ENCODE measurements around the gene STRBP. TPM values are rescaled to one million over a fixed set of nuclear protein-coding genes. Genes with fewer than 3 reads are reported as not detected.

Gene STRBP
- total RNA-seq, 4 donors from 2014 or later = 20.8 to 49.9 (median 37.4) TPM

DNA sequence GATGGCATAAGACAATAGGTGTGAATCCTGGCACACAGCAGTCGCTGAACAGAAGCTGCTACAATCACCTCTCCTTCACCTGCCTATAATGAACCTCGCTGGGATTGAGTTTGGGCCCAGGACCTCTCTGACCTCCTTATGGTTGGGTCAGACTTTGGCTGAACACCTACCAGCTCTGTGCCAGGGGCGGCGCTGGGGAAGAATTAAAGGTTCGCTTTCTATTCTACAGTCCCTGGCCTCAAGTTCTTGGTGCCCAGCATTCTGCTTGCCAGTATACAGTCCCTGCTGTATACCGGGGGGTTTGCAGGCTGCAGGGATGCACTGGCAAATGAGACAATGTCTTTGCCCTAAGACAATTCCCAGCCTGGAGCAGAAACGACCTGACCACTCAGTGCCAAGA lies 895 bp upstream of the STRBP start:
- Histone ChIP-seq H3K27me3 (no peaks in the 10 kb centered on the region), H3K4me3 (peak overlapping the region; percentile 75 to 99 (median 82)), H3K9me3 (no peaks in the 10 kb centered on the region), H3K36me3 (no peaks in the 10 kb centered on the region), H3K27ac (peak overlapping the region; percentile 72 to 93 (median 86)), H3K4me1 (peaks cover 0 to 21% (median 0%) of the 10 kb centered on the region in 4 donors)
- peak in 1 of 3 donors; percentile 51 for DNase-seq
- TF ChIP-seq POLR2A (IDR thresholded peaks at IDR 0.05) = no peak
- TF ChIP-seq, protein P1, sequence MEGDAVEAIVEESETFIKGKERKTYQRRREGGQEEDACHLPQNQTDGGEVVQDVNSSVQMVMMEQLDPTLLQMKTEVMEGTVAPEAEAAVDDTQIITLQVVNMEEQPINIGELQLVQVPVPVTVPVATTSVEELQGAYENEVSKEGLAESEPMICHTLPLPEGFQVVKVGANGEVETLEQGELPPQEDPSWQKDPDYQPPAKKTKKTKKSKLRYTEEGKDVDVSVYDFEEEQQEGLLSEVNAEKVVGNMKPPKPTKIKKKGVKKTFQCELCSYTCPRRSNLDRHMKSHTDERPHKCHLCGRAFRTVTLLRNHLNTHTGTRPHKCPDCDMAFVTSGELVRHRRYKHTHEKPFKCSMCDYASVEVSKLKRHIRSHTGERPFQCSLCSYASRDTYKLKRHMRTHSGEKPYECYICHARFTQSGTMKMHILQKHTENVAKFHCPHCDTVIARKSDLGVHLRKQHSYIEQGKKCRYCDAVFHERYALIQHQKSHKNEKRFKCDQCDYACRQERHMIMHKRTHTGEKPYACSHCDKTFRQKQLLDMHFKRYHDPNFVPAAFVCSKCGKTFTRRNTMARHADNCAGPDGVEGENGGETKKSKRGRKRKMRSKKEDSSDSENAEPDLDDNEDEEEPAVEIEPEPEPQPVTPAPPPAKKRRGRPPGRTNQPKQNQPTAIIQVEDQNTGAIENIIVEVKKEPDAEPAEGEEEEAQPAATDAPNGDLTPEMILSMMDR (IDR thresholded peaks at IDR 0.05) = no peak

DNA sequence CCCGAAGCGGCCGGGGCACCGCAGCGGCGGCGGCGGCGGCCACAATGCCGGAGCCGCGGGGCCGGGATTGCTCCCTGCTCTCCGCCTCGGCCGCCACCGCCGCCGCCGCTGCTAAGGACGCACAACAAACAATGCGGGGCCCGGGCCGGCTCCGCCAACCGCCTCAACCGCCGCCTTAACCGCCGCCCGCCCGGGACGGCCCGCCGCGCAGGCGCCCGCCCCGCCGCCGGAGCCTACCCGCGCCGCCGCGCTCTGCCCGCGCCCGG lies 254 bp downstream of the STRBP start:
- Histone ChIP-seq H3K4me3 (peak overlapping the region; percentile 75 to 99 (median 82)), H3K27ac (peak overlapping the region; percentile 76 to 93 (median 86)), H3K4me1 (peaks cover 0 to 21% (median 0%) of the 10 kb centered on the region in 4 donors), H3K9me3 (no peaks in the 10 kb centered on the region), H3K27me3 (no peaks in the 10 kb centered on the region), H3K36me3 (no peaks in the 10 kb centered on the region)
- peak in 1 of 3 donors; percentile 22 for DNase-seq
- TF ChIP-seq POLR2A (IDR thresholded peaks at IDR 0.05) = no peak
- TF ChIP-seq, protein P1 (IDR thresholded peaks at IDR 0.05) = no peak

DNA sequence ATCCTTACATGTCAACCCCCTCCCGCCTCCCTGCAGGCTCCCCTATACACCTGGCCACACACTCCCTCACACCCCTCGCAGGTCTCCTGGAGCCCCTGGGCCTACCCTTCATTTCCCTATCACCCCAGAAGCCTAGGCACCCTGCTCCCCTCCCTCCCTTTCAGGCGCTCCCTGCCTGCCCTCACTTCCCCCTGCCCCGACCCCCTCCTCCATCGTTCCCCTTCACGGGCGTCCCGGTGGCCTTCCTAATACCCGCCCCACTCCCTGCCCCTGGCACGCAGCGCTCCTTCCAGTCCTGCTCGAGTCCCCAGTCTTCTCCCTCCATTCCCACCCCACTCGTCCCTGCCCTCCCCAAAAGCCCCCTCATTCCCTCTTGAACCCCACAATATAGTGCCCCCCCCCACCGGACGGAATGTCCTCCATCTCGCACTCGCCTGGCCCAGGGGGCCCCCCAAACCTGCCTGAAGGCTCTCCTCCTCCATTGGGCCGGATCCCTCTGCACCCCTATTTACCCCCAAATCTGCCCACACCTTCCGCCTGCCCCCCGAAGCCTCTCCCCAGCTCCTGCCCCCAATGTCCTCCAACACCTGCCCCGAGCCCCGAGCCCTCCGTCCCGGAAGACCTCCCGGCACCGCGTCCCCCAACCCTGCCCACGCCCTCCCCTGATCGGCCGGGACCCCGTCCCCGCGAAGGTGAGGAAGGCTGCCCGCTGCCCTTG lies 746 bp downstream of the STRBP start:
- Histone ChIP-seq H3K36me3 (no peaks in the 10 kb centered on the region), H3K4me1 (peaks cover 0 to 21% (median under 1%) of the 10 kb centered on the region in 4 donors), H3K27me3 (no peaks in the 10 kb centered on the region), H3K9me3 (no peaks in the 10 kb centered on the region), H3K4me3 (peak overlapping the region; percentile 75 to 99 (median 82)), H3K27ac (peak overlapping the region; percentile 76 to 93 (median 86))
- no peak for TF ChIP-seq POLR2A (IDR thresholded peaks at IDR 0.05)
- TF ChIP-seq, protein P1 (IDR thresholded peaks at IDR 0.05) = no peak
- peak; percentile 34 to 56 (median 50) for DNase-seq

DNA sequence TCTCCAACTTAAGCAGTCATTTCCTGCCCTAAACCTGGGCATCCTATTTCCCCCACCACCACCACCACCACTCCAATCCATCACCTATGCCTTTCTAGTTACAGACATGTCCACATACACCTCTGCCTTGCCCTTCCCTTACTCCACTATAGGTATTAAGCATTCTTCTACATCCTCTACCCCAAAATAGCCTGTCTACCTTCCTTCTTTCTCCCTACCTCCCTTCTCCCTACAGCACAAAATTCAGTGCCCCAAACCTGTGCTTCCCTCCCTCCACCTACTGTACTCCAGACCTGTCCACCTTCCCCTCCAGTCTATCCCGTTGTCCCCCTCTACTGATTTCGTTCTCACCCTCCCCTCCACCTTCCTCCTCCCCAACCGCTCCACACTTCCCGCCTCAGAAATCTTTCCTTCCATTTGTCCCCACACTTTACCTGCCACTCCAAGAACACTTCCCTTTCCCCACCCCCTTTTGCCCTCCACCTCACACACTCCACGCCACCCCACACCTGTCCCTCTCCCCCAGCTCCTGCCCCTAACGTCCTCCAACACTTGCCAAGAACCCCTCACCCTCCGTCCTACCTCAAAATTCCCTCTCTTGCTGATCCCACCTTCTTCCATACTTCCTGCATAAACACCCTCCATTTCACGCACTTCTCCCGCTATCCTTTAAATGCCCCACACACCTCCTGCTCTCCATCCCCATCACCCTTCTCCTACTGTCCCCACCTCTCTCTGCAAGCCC lies 1.6 kb downstream of the STRBP start:
- Histone ChIP-seq H3K4me3 (peak overlapping the region; percentile 75 to 99 (median 82)), H3K27ac (peak overlapping the region in 1 of 4 donors; percentile 93), H3K9me3 (no peaks in the 10 kb centered on the region), H3K36me3 (no peaks in the 10 kb centered on the region), H3K4me1 (peaks cover 0 to 26% (median 1%) of the 10 kb centered on the region in 4 donors), H3K27me3 (no peaks in the 10 kb centered on the region)
- no peak for DNase-seq
- TF ChIP-seq, protein P1 (IDR thresholded peaks at IDR 0.05) = no peak
- TF ChIP-seq POLR2A (IDR thresholded peaks at IDR 0.05) = no peak

DNA sequence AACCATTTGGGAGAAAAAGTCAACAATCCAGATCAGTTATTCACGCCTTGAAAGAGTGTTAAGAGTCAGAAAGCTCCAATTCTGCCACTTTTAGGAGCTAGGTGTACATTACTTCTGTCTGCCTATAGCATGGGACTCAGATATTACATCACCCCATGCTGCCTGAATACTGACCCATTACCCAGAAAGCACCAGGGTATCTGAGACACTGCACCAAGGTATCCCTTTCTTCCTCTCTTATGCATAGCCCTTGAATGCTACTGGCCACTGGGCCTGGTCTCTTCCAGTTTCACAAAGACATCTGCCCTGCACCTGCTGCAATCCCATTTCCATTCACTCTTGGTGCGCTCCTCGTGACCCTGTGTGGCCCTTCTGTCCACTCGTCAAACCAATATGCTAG lies 2.6 kb downstream of the STRBP start:
- H3K27ac ChIP-seq = no peak overlapping the region
- DNase-seq = no peak
- H3K9me3 ChIP-seq = no peaks in the 10 kb centered on the region
- no peaks in the 10 kb centered on the region for H3K27me3 ChIP-seq
- no peaks in the 10 kb centered on the region for H3K36me3 ChIP-seq
- H3K4me3 ChIP-seq = no peak overlapping the region
- TF ChIP-seq POLR2A (IDR thresholded peaks at IDR 0.05) = no peak
- TF ChIP-seq, protein P1 (IDR thresholded peaks at IDR 0.05) = no peak
- peaks cover 0 to 33% (median 1%) of the 10 kb centered on the region in 4 donors for H3K4me1 ChIP-seq
